NCI-H2171 treated with DMSO at 0.1 percent for 48 hours (cell line): Measurements from ENCODE around the gene TESPA1.
A peak's percentile ranks its signal among the peaks of the same experiment; 100 is the strongest.
"Not testable (repeated sequence)": the region's sequence is repeated elsewhere in the genome, so short reads cannot be mapped to it uniquely, and the experiment has no call there.

ENCODE experiments used
- DNase-seq: peaks from one replicate; lab custom pipeline; 2025; lab: John Stamatoyannopoulos, UW

TESPA1 gene

DNA sequence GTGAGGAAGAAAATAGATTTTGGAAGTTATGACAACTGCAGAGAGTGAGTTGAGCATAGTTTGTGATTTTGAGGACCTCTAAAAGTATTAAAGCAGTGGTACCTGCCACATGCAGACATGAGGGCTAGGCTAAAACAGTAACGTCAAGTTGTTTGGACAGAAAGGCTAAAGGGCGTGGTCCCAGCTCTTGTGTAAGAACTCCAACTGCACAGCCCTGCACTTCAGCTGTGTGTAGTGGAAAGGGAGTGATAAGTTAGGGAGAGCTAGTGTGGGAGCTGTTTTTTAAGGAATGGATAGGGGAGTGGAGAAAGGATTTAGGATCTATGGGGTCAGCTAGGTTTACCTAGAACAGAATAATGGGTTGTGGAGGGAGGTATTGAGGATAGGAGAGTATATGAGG, 39.5 kb downstream of the TESPA1 start:
- no peak for DNase-seq

DNA sequence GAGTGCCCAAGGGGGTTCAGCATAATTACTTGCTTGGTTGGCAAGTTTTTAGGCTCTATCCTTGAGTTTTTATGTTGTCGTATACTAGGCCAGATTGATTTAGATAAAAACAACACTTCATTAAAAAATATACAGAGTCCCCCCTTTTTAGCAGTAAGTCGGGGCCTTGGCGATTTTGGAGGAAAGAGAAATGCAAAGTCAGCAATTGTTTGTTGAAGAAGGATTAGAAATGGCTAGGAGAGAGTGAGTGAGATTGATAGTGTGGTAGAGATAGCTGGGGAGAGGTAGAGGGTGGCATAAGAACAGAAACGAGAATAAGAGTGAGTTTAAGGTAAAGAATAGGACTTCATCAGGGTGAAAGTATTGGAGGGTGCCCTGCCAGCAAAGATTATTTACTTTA, 41.3 kb downstream of the TESPA1 start:
- DNase-seq = not testable (repeated sequence)

DNA sequence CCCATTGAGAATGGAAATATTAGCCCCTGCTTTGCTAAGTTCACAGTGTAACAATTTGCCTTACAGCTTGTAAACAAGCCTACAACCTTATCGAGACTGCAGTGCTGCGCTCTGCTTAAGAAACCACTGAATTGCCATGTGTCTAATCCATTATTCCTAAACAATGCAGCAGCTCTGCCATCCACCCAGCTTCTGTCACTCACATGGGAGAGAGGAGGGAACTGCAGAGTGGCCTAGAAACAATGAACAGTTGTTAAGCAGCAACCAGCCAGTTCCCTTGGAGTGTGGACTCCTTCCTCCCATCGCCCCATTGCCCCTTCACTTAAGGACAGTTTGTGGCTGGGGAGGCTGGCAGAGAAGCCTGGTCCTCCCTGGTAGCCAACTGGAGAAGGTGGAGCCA, 42.9 kb downstream of the TESPA1 start:
- no peak for DNase-seq

DNA sequence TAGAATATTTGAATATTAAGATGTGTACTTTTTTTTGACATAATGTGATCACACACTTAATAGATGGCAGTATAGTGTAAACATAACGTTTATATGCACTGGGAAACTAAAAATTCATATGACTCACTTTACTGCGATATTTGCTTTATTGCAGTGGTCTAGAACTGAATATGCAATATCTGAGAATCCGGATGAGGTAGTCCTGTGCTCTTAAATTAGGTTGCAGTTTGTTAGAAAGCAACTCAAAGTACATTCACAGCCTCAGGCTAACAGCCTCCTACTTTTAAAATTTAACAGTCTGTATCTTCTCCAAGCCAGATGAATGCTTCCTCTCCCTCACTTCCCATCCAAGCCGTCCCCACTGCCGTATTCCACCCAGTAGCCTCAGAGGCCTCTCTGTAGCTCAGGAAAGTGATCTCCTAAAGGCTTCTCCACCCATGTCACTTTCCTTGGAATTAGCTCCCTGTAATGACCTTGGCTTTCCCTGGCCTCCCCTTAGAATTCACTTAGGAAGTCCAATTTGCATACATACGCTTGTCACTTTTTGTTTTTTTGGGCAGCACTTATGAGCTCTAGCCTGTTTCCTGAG, 43.7 kb downstream of the TESPA1 start:
- DNase-seq = no peak

DNA sequence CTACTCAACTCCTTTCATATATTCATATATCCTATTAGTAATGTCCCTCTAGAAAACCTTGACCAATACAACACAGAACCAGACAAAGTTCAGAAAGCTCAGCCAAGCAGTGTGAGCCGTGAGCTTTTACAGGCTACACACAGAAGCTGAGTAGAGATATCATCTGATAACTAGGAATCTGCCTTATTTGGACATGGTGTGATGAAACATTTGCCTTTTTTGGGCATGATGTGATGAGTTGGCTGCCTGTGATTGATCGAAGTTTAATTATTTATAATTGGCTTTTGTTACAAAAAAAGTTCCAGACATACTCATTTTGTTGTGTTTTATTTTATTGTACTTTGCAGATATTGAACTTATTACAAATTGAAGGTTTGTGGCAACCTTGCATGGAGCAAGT, 46.6 kb downstream of the TESPA1 start:
- no peak for DNase-seq

DNA sequence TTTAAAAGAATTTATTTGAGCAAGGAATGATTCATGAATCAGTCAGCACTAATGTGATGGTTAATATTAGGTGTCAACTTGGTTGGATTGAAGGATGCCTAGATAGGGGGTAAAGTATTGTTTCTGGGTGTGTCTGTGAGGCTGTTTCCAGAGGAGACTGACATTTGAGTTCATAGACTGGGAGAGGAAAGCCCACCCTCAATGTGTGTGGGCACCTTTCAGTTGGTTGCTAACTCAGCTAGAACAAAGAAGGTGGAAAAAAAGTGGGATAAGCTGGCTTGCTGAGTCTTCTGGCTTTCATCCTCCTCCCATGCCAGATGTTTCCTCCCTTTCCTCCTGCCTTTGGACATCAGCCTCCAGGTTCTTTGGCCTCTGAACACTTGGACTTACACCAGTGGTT, 47.2 kb downstream of the TESPA1 start:
- DNase-seq = no peak

DNA sequence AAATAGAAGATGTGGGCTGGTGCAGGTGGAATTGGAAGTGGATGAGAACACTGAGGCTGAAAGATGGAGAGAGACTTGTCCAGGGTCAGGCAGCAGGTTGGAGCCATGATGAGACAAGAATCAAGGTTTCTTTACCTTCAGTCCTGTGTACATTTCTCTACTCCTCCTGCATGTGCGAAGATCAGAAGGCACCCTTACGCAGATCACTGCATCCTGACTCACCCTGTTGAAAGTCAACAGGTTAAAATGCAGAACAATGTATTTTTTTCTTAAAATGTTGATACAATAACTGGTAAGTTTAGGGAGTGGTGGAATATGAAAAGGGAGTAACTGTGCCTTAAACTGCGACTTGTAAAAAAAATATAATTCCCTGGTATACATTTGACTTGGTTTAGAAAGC, 47.8 kb downstream of the TESPA1 start:
- no peak for DNase-seq

DNA sequence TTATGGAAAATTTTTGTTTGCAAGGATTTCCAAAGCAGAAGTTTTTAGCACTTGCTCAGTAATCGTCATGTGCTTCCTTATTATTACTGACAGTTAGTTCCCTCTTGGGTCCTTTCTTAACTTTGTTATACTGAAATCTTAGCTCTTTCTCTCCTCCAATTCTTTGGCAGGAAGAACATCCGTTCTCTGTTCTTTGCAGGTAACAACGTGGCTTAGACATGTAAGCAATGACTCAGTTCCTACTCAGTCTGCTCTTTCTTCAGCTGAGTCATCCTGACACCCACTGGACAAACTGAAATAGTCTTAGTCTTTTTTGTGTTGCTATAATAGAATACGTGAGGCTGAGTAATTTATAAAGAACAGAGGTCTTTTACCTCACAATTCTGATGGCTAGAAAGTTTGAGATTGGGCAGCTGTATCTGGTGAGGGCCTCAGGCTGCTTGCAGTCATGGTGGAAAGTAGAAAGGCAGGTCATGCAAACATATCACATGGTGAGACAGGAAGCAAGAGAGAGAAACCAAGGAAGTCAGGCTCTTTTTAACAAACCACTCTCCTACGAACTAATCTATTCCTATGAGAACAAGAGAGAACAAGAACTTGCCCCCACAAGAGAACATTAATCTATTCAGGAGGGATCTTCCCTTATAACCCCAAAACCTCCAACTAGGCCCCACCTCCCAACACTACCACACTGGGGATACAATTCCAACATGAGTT, 49.2 kb downstream of the TESPA1 start:
- no peak for DNase-seq

DNA sequence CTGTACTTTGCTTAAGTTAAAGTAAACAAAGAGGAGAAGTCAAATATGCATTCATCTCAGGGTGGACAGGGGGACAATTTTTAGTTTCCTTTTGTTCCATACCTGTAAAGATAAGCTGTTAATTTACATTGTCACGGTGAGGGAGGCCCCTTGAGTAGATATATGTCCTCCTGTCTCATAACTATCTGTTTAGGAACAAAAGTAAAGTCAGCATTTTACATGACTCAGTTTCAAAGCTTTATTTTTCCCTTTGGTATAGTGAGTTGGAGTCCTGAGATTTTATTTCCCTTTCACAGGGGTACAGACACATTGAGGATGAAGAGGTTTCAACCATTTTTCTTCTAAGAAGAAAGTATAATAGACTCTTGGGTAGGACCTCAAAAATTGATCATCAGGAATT, 50.1 kb downstream of the TESPA1 start:
- no peak for DNase-seq

DNA sequence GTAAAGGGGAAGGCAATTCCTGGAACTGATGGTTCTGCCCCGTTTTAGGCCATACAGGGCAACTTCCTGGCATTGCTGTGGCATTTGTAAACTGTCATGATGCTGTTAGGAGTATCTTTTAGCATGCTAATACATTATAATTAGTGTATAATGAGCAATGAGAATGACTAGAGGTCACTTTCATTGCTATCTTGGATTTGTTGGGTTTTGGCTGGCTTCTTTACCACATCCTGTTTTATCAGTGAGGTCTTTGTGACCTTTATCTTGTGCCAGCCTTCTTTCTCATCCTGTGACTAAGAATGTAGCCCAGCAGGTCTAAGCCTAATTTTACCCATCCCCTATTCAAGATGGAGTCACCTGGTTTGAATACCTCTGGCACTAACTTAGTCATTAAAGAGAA, 51.2 kb downstream of the TESPA1 start:
- DNase-seq = no peak

DNA sequence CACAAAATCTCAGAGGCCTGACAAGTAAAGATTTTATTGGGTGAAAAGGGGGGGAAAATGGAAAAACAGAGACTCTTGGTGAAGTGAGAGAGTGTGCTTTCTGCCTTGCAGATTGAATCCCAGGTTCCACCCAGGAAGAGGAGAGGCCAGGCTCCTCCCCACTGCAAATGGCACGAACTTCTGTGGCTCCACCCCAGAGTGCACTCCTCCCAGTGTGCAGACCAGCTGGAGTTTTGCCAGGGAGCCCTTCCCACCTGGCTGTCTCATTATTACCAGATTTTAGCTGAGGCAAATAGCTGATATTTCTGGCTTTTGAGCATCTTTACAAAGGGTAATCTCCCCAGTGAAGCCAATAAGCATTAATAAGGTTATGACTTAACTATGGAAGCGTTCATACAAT, 51.9 kb downstream of the TESPA1 start:
- peak; percentile 62 for DNase-seq

DNA sequence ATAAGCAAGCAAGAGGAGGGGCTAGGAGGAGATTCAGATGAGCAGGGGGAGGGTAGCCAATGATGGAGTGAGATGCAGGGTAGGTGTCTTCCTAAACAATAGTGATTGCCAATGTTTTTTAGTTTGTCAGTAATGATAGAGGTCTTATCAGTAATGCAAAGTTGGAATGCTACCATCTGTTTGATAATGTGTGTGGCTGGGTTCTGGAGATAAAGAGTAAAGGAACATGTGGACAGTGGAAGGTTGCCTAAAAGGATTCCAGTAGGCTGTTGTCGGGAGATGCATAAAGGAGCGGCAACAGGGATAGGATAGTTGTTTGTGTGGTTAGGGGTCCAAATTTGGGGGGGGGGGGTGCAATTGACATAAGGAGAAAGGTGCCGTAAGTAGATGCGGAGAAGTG, 52.5 kb downstream of the TESPA1 start:
- DNase-seq = no peak

DNA sequence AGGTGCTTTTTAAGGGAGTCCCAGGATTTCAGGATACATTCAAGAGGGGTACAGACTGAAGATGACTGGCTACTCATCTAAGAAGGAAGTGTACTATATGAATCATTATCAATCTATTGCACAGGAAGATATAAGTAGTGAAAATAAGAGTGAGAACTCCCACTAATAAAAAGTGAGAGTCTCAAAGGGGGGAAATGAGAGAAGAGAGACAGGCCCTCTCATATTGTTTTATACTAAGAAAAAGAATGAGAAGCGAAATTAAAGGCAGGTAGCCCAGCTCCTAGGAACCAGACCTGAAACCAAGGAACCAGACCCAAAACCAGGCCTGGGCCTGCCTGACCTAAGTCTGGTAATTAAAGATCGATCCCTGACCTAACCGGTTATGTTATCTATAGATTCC, 54.6 kb downstream of the TESPA1 start:
- DNase-seq = no peak

DNA sequence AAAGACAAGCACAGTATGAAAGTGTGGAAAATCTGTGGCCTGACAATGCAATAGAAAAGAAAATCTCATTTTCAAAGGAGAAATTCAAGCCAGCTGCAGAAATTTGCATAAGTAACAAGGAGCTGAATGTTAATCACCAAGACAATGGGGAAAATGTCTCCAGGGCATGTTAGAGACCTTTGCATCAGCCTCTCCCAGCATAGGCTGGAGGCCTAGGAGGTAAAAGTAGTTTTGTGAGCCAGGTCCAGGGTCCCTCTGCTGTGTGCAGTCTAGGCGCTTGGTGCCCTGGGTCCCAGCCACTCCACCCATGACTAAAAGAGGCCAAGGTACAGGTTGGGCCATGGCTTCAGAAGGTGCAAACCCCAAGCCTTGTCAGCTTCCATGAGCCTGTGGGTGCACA, 58.3 kb downstream of the TESPA1 start:
- no peak for DNase-seq

DNA sequence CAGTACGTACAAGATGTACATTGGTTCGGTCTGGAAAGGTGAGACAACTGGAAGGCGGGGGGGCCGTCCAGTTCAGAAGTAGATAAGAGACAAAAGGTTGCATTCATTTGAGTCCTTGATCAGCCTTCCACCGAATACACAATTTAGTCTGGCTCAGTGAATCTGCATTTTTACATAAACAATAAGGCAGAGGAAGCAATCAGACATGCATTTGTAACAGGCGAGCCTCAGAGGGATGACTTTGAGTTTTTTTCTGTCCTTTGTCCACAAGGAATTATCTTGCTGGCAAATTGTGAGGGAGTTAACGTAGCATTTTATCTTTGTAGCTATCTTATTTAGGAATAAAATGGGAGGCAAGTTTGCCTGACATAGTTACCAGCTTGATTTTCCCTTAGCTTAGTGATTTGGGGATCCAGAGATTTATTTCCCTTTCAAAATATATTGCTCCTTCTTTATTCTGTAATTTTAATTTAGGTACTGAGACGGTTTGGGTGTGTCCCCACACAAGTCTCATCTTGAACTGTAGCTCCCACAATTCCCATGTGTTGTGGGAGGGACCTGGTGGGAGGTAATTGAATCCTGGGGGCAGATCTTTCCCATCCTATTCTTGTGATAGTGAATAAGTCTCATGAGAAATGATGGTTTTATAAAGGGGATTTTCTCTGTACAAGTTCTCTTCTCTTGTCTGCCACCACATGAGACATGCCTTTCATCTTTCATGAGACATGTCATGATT, 59.4 kb downstream of the TESPA1 start:
- DNase-seq = peak; percentile 4

DNA sequence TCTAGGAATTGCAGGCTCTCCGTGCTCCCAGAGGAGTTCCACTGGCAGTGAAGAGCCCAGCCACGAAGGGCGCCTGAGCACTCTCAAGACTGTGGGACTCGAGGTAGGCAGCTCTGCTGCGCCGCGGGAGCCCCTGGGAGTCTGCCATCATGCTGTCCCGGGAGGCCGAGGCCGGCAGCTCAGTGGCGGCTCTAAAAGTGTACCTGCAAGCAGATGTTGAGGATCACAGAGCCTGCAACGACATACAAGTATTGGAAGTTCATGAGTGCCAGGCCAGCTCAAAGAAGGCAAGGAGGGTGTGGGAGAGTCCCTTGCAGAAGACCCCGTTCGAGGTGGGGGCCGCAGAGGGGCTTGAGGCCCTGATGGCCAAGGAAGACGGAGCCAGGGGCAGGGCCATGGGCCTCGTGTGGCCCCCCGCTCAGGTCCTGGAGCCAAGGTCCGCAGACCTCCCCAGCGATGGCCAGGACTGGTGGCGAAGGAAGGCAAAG, 67.5 kb downstream of the TESPA1 start:
- no peak for DNase-seq
